GM19239 (cell line): ENCODE results near the gene NPM1.
"Not testable (repeated sequence)": the region's sequence is repeated elsewhere in the genome, so short reads cannot be mapped to it uniquely, and the experiment has no call there.

Experiments used
- DNase-seq: peaks from one replicate; pipeline ENCODE4 v3.0.0; 2011; ENCODE audit warnings: low spot score; ENCODE audit not compliant: insufficient read length
- FAIRE-seq: peaks from 2 replicates; lab custom pipeline; 2011; peaks lifted over from hg19 to GRCh38; lab: Jason Lieb, UNC

The NPM1 gene

GRCh38 chr5:171384999-171385398, 2.6 kb upstream of the NPM1 start:
- not testable (repeated sequence) for FAIRE-seq, DNase-seq

- DNase-seq (no peak), FAIRE-seq (no peak)
These were observed 1.5 kb upstream of the NPM1 start for GRCh38 chr5:171386006-171386671.

GRCh38 chr5:171386861-171387344, 746 bp upstream of the NPM1 start:
- FAIRE-seq, result no peak
- DNase-seq, result no peak

- FAIRE-seq (peak; percentile 87), DNase-seq (no peak)
These were observed 544 bp downstream of the NPM1 start for GRCh38 chr5:171387970-171388815.

DNA sequence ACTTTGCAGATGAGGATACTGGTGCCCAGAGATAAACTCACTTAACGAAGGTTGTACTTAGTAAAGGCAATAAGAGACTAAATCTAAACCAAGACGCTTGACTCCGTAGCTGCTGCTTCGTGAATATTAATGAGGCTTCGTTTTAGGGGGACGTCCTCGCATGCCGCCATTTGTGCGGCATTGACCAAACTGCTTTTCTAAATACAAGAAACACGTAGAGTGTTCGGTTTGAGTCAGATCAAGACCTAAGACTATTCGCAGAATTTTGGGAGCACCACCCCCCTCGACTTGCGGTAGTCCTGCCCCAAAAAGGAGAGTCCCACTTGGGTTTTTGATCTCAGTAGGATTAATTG, 1.1 kb downstream of the NPM1 start:
- no peak for FAIRE-seq
- DNase-seq, result no peak

- DNase-seq, result no peak
- no peak for FAIRE-seq
These were observed 3.4 kb downstream of the NPM1 start for GRCh38 chr5:171390883-171391677.

GRCh38 chr5:171391996-171392577, 4.4 kb downstream of the NPM1 start:
- DNase-seq (no peak), FAIRE-seq (no peak)

GRCh38 chr5:171392585-171393159, 5.0 kb downstream of the NPM1 start:
- no peak for FAIRE-seq
- no peak for DNase-seq

GRCh38 chr5:171395042-171395441, 7.4 kb downstream of the NPM1 start:
- DNase-seq (no peak), FAIRE-seq (no peak)

DNA sequence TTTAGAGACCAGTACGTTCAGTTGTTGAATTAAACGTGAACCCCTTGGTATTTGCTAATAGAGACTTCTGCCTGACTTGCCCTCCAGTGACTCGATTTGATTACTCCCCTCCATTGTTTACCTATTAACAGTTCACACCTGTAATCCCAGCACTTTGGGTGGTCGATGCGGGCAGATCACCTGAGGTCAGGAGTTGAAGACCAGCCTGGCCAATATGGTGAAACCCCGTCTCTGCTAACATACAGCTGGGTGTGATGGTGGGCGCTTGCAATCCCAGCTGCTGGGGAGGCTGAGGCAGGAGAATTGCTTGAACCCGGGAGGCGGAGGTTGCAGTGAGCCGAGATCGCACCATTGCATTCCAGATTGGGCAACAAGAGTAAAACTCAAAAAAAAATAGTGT, 8.9 kb downstream of the NPM1 start:
- not testable (repeated sequence) for DNase-seq, FAIRE-seq

- no peak for FAIRE-seq
- DNase-seq, result no peak
These were observed 9.5 kb downstream of the NPM1 start for GRCh38 chr5:171397190-171397589.

DNA sequence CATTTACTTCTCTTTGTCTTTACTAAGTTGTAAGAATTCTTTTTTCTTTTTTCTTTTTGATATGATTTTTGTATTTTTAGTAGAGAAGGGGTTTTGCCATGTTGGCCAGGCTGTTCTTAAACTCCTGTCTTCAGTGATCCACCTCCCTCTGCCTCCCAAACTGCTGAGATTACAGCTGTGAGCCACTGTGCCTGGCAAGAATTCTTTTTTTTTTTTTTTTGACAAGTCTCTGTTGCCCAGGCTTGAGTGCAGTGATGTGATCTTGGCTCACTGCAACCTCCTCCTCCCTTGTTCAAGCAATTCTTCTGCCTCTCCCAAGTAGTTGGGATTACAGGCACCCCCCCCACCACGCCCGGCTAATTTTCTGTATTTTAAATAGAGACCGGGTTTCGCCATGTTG, 9.9 kb downstream of the NPM1 start:
- DNase-seq, result no peak
- FAIRE-seq, result no peak

DNA sequence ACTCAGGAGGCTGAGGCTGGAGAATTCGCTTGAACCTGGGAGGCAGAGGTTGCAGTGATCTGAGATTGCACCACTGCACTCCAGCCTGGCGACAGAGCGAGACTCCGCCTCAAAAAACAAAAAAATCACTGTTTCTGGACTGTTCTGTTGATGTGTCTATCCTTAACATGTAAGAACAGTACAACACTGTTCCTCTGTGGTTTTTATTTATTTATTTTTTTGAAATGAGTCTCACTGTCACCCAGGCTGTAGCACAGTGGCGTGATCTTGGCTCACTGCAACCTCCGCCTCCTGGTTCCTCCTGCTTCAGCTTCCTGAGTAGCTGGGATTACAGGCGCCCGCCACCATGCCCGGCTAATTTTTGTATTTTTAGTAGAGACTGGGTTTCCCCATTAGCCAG, 11.0 kb downstream of the NPM1 start:
- FAIRE-seq, DNase-seq: not testable (repeated sequence)

GRCh38 chr5:171400169-171400568, 12.5 kb downstream of the NPM1 start:
- FAIRE-seq, result no peak
- DNase-seq, result no peak

- DNase-seq (no peak), FAIRE-seq (no peak)
These were observed 13.7 kb downstream of the NPM1 start for GRCh38 chr5:171401167-171401947.

- DNase-seq, FAIRE-seq: not testable (repeated sequence)
These were observed 15.1 kb downstream of the NPM1 start for GRCh38 chr5:171402751-171403150.

DNA sequence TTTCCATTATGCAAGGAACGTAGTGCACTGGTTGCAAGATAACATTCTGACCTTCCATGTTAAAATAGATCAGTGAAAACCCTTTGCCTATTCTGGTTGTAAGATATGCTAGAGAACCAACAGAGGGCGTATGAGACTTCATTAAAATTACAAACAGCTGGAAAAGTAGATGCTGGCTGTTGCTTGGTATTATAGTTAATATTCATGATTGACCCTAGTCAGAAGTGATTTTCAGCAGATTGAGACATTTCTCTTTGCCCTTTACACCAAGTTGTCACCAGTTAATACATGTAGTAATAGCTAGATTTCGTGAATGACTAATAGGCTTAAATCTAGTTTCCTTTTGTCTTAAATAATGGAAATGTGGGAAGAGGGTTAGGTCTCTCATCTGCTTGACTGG, 18.0 kb downstream of the NPM1 start:
- DNase-seq, result no peak
- no peak for FAIRE-seq

DNA sequence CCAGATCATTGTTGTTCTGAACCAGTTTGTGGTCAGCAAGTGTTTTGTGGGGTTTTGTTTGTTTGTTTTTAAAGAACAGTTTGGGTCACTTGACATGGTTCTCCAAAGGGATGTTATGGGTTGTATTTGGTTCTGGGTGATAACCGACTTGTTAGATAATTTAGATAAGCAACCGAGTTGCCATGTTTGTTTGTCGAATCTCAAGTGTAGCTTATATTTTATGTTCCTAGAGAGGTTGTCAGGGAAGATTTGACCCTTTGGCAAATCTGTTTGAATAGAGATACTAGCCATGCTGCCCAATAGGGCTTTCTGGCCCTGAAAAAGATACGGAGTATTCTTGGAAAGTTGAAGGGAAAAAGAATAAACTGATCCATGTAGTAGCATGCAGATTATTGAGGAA, 19.6 kb downstream of the NPM1 start:
- FAIRE-seq, result no peak
- no peak for DNase-seq
